Fibroblast of lung (primary cell): ENCODE data around the gene TRPM4.

Source experiments
- CTCF ChIP-seq, 2 donors: IDR thresholded peaks in 1 of 2; conservative IDR thresholded peaks in 1 of 2; 1 replicate in 1 of 2; 2 replicates in 1 of 2; pipeline ENCODE4 v1.5.1; 2011 to 2012; ENCODE audit warnings: low read length in 2 of 2, control low read depth in 1 of 2, inconsistent platforms in 1 of 2, low read depth in 1 of 2, mild to moderate bottlenecking in 1 of 2
- EZH2 ChIP-seq: IDR thresholded peaks from 2 replicates; pipeline ENCODE4 v1.5.1; 2012; ENCODE audit warnings: low read length, control low read depth, mild to moderate bottlenecking; ENCODE audit errors: missing control alignments

GRCh38 chr19:49243129-49243528, 85.5 kb downstream of the TRPM4 start:
- no peak for TF ChIP-seq CTCF (conservative IDR thresholded peaks at IDR 0.05 in 1 of 2, IDR thresholded peaks at IDR 0.05 in 1 of 2; ENCODE audit: low read depth in 1 of 2, low read length in 2 of 2)
- TF ChIP-seq EZH2 = no peak
